Lower leg skin (tissue), 3 donors: ENCODE data around the gene CA10.

Experiments used
- CTCF ChIP-seq, 3 donors: fragments of 450-650 bp; IDR thresholded peaks; one replicate each; pipeline ENCODE4 v1.5.1; 2016; ENCODE audit warnings: antibody characterized with exemption in 3 of 3, mild to moderate bottlenecking in 3 of 3, moderate library complexity in 2 of 3
- POLR2A ChIP-seq, 2 donors: fragments of 450-650 bp; IDR thresholded peaks; one replicate each; pipeline ENCODE4 v1.6.1; 2016 to 2017; ENCODE audit warnings: antibody characterized with exemption in 2 of 2, mild to moderate bottlenecking in 1 of 2, moderate library complexity in 1 of 2

DNA sequence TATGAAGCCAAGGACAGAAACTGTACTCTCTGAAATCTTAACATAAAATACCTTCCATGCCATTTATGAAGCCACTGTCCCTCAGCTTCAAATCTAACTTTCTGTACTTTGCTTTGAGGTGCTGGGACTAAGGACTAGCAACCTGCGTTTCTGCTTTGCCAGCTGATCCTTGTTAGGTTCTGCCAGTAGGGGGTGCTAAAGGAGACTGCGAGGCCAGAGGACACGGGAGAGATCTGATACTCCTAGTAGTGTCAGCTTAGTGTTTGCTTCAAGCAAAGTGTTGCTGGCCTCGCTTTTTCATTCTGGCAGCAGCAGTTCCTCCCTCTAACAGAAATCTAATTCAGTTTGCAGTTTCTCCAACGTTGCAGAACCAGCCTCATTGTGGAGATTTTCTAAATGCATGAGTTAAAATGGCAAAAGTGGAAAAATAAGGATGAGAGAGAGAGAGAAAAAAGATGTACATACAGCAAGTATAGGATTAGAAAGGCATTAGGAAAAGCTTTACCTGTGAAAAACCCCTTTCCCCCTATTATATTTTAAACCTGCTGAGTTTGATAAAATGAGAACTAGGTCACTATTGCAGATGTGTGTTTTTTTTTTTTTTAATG, 297.5 kb downstream of the CA10 start:
- TF ChIP-seq POLR2A (IDR thresholded peaks at IDR 0.05) (no peak), CTCF (IDR thresholded peaks at IDR 0.05) (no peak)
